IMR-90 (cell line): ENCODE measurements around the gene SOS1. TPM values are rescaled to one million over a fixed set of nuclear protein-coding genes. Genes with fewer than 3 reads are reported as not detected.

Source experiments
- ATAC-seq: fragments of 200-7000 bp; cut with Tn5 transposase; 2 replicates; pipeline ENCODE4 v1.9.1; 2020; ENCODE audit warnings: low read depth, mild to moderate bottlenecking, moderate library complexity
- BruUV-seq: library from RNA; stranded (reverse); fragments of 400-500 nt; replicated peaks from 2 replicates; lab custom pipeline; 2021; lab: Mats Ljungman, UMichigan
- CTCF ChIA-PET: fragments of 300-600 bp; formaldehyde crosslinking; extraction: SDS; loops from one replicate; lab custom pipeline; 2021; ENCODE audit warnings: antibody characterized with exemption; lab: Yijun Ruan, JAX
- POLR2A ChIA-PET: fragments of 300-600 bp; sonication (Branson Sonifier 250); formaldehyde crosslinking; loops from one replicate; lab custom pipeline; 2022; ENCODE audit warnings: antibody characterized with exemption; ENCODE audit not compliant: unreplicated experiment; lab: Charles Lee
- DNase-seq: peaks from one replicate; pipeline ENCODE4 v3.0.0; 2013
- H2AFZ ChIP-seq: replicated peaks from 2 replicates; pipeline ENCODE3; 2013; ENCODE audit warnings: low read length, mild to moderate bottlenecking; ENCODE audit not compliant: poor library complexity
- H2AK5ac ChIP-seq: 2 replicates; pipeline ENCODE4 v1.6.1; 2013; ENCODE audit warnings: low read depth, low read length, inconsistent platforms
- H2AK9ac ChIP-seq: replicated peaks from 2 replicates; pipeline ENCODE3; 2013; ENCODE audit warnings: mild to moderate bottlenecking, low read depth, low read length, moderate library complexity; ENCODE audit not compliant: poor library complexity
- H2BK120ac ChIP-seq: 2 replicates; pipeline ENCODE4 v1.6.1; 2013; ENCODE audit warnings: low read depth, low read length, inconsistent platforms
- H2BK15ac ChIP-seq: 3 replicates; pipeline ENCODE4 v1.6.1; 2013; ENCODE audit warnings: low read depth, low read length, inconsistent platforms
- H2BK20ac ChIP-seq: 2 replicates; pipeline ENCODE4 v1.6.1; 2013; ENCODE audit warnings: low read depth, mild to moderate bottlenecking, inconsistent platforms, low read length, moderate library complexity
- H2BK5ac ChIP-seq: 2 replicates; pipeline ENCODE4 v1.6.1; 2013; ENCODE audit warnings: mild to moderate bottlenecking, low read depth, low read length, inconsistent platforms; ENCODE audit not compliant: poor library complexity, severe bottlenecking
- H3K14ac ChIP-seq: replicated peaks from 2 replicates; pipeline ENCODE4 v1.6.1; 2013; ENCODE audit warnings: low read depth, low read length, inconsistent platforms
- H3K18ac ChIP-seq: 2 replicates; pipeline ENCODE4 v1.6.1; 2013; ENCODE audit warnings: low read depth, low read length, control low read depth
- H3K23ac ChIP-seq: 2 replicates; pipeline ENCODE4 v1.6.1; 2013; ENCODE audit warnings: low read depth, low read length, inconsistent platforms
- H3K27ac ChIP-seq: 2 replicates; pipeline ENCODE4 v1.5.1; 2013; ENCODE audit warnings: mild to moderate bottlenecking, control low read depth, low read length; ENCODE audit not compliant: insufficient read depth
- H3K27me3 ChIP-seq: 2 replicates; pipeline ENCODE4 v1.6.1; 2013; ENCODE audit warnings: low read length; ENCODE audit not compliant: control insufficient read depth, insufficient read depth
- H3K36me3 ChIP-seq: 2 replicates; pipeline ENCODE4 v1.6.1; 2013; ENCODE audit warnings: low read length, mixed read lengths; ENCODE audit not compliant: control insufficient read depth, insufficient read depth
- H3K4ac ChIP-seq: 2 replicates; pipeline ENCODE4 v1.6.1; 2013; ENCODE audit warnings: low read depth, low read length, inconsistent platforms
- H3K4me1 ChIP-seq: 2 replicates; pipeline ENCODE4 v1.6.1; 2013; ENCODE audit warnings: low read length, mixed read lengths; ENCODE audit not compliant: control insufficient read depth, insufficient read depth
- H3K4me2 ChIP-seq: 2 replicates; pipeline ENCODE4 v1.6.1; 2013; ENCODE audit warnings: low read depth, mild to moderate bottlenecking, control low read depth, low read length, moderate library complexity
- H3K4me3 ChIP-seq: 2 replicates; pipeline ENCODE4 v1.5.1; 2013; ENCODE audit warnings: low read depth, mild to moderate bottlenecking, control low read depth, low read length, moderate library complexity; ENCODE audit not compliant: insufficient read depth
- H3K56ac ChIP-seq: 2 replicates; pipeline ENCODE4 v1.6.1; 2013; ENCODE audit warnings: low read length, inconsistent platforms; ENCODE audit not compliant: insufficient read depth; ENCODE audit errors: extremely low read depth
- H3K79me1 ChIP-seq, 2 experiments: 2 replicates each; pipeline ENCODE4 v1.6.1; 2013; ENCODE audit warnings: low read length in 2 of 2, inconsistent platforms in 1 of 2, low read depth in 1 of 2
- H3K9ac ChIP-seq: 2 replicates; pipeline ENCODE4 v1.6.1; 2013; ENCODE audit warnings: low read depth, low read length, control low read depth
- H3K9me1 ChIP-seq: 2 replicates; pipeline ENCODE4 v1.6.1; 2013; ENCODE audit warnings: low read length, inconsistent platforms; ENCODE audit not compliant: insufficient read depth
- H3K9me3 ChIP-seq: 2 replicates; pipeline ENCODE4 v1.6.1; 2013; ENCODE audit warnings: low read length; ENCODE audit not compliant: control insufficient read depth, insufficient read depth
- H4K20me1 ChIP-seq: 2 replicates; pipeline ENCODE4 v1.6.1; 2013; ENCODE audit warnings: low read length, inconsistent platforms; ENCODE audit not compliant: insufficient read depth
- H4K5ac ChIP-seq: 2 replicates; pipeline ENCODE4 v1.6.1; 2013; ENCODE audit warnings: mild to moderate bottlenecking, low read depth, low read length, control low read depth
- H4K8ac ChIP-seq, 2 experiments: 2 replicates each; pipeline ENCODE4 v1.6.1; 2013; ENCODE audit warnings: low read depth in 2 of 2, low read length in 2 of 2, control low read depth in 1 of 2, inconsistent platforms in 1 of 2
- H4K91ac ChIP-seq: 2 replicates; pipeline ENCODE4 v1.6.1; 2013; ENCODE audit warnings: low read depth, low read length, inconsistent platforms; ENCODE audit not compliant: insufficient read depth
- BHLHE40 ChIP-seq: fragments of 150-350 bp; IDR thresholded peaks from 2 replicates; pipeline ENCODE4 v1.6.1; 2016; ENCODE audit warnings: mild to moderate bottlenecking, low read depth, low read length
- CEBPB ChIP-seq: IDR thresholded peaks from 2 replicates; pipeline ENCODE4 v1.6.1; 2012; ENCODE audit warnings: low read depth, low read length, improper control_type of control experiment
- CHD1 ChIP-seq: IDR thresholded peaks from 2 replicates; pipeline ENCODE4 v1.6.1; 2012; ENCODE audit warnings: low read depth, low read length, improper control_type of control experiment
- FOS ChIP-seq: fragments of 150-350 bp; IDR thresholded peaks from 2 replicates; pipeline ENCODE4 v1.6.1; 2016; ENCODE audit warnings: low read depth, low read length
- MAFK ChIP-seq: IDR thresholded peaks from 2 replicates; pipeline ENCODE4 v1.6.1; 2012; ENCODE audit warnings: low read depth, low read length, improper control_type of control experiment
- MAZ ChIP-seq: IDR thresholded peaks from 2 replicates; pipeline ENCODE4 v1.6.1; 2012; ENCODE audit warnings: low read depth, mild to moderate bottlenecking, low read length, improper control_type of control experiment, moderate library complexity, borderline replicate concordance
- NFE2L2 ChIP-seq: fragments of 150-350 bp; IDR thresholded peaks from 2 replicates; pipeline ENCODE4 v1.6.1; 2016; ENCODE audit warnings: low read depth, mild to moderate bottlenecking, low read length
- RFX5 ChIP-seq: IDR thresholded peaks from 2 replicates; pipeline ENCODE4 v1.8.0; 2012; ENCODE audit warnings: low read depth, mild to moderate bottlenecking, low read length, moderate library complexity
- WGBS, 2 experiments: methylation state at CpG; one replicate each; pipeline versions ENCODE4 v1.1.5 to v1.1.7; 2013; ENCODE audit warnings: missing lambda C conversion rate in 2 of 2; ENCODE audit not compliant: insufficient read length in 1 of 2; ENCODE audit errors: extremely low coverage in 2 of 2; 5-methylcytosine and 5-hydroxymethylcytosine counted together
- dilution Hi-C: fragments of 300-500 bp; cut with HindIII; formaldehyde crosslinking; loops from one replicate; pipeline ENCODE4 v1.14.3; 2018; ENCODE audit warnings: low sequenced_read_pairs; ENCODE audit not compliant: unreplicated experiment
- in situ Hi-C: fragments of 300-500 bp; cut with MboI; formaldehyde crosslinking; loops from 3 replicates; pipeline ENCODE4 v1.14.3; 2019; ENCODE audit warnings: low sequenced_read_pairs, inconsistent platforms, mixed read lengths
- intact Hi-C: fragments of 100-400 bp; cut with micrococcal nuclease; formaldehyde crosslinking; loops from 2 replicates; pipeline ENCODE4 v1.10.0; 2022
- polyA plus RNA-seq, 3 experiments: library from polyadenylated mRNA; depleted of rRNA; stranded (reverse); fragments of >200 nt; gene quantifications; 2 replicates each; pipeline ENCODE4 v1.2.3, GENCODE V29; 2012; ENCODE audit warnings: low replicate concordance in 1 of 3
- total RNA-seq: library from RNA; depleted of rRNA; stranded (reverse); fragments of >200 nt; gene quantifications from 2 replicates; pipeline ENCODE4 v1.2.3, GENCODE V29; 2012

SOS1 gene
- total and polyA plus RNA-seq, 2 of the 4 experiments (the other 2 are of a cell fraction) = 8.2 to 11.2 TPM

GRCh38 chr2:38997781-38998180 is 123.1 kb downstream of the SOS1 start:
- H4K91ac ChIP-seq = no peak overlapping the region
- H3K14ac ChIP-seq = no peak overlapping the region
- intact Hi-C loops (loop anchor here (10.0 kb wide), 1 partner anchor 123 kb away; the partner anchor contains the start of genes DHX57 and MORN2), in situ Hi-C loops (no loop called here), dilution Hi-C loops (no loop called here)
- BruUV-seq = no TSS peak
- no peak overlapping the region for H2BK20ac ChIP-seq
- H3K36me3 ChIP-seq = peaks cover 22% of the 10 kb centered on the region
- H2AK5ac ChIP-seq = no peak overlapping the region
- POLR2A ChIA-PET = no interaction called here
- H2BK120ac ChIP-seq = no peak overlapping the region
- no peaks in the 10 kb centered on the region for H3K9me3 ChIP-seq
- WGBS, 2 experiments = no CpG with 5 or more reads among the region's 4 CpGs
- TF ChIP-seq FOS = peak; percentile 44; the same call in 1 of the 2 replicates
- TF ChIP-seq NFE2L2 = peak; percentile 84
- TF ChIP-seq CEBPB = peak; percentile 92
- TF ChIP-seq RFX5 = no peak
- peak; percentile 99 for TF ChIP-seq MAFK
- TF ChIP-seq CHD1 = no peak
- no peak for TF ChIP-seq BHLHE40
- TF ChIP-seq MAZ = no peak
- H3K18ac ChIP-seq = no peak overlapping the region
- no peak overlapping the region for H2AK9ac ChIP-seq
- no peak overlapping the region for H4K5ac ChIP-seq
- no peak overlapping the region for H3K56ac ChIP-seq
- H2AFZ ChIP-seq = no peak overlapping the region
- H2BK5ac ChIP-seq = no peak overlapping the region
- no peak overlapping the region for H2BK15ac ChIP-seq
- H3K4me1 ChIP-seq = no peaks in the 10 kb centered on the region
- CTCF ChIA-PET = no interaction called here
- H3K27ac ChIP-seq = no peak overlapping the region
- DNase-seq (peak; percentile 98), ATAC-seq (peak; percentile 96)
- H3K4me3 ChIP-seq = no peak overlapping the region
- peaks cover 0 to 4% of the 10 kb centered on the region in 2 experiments; a peak in 1 of 4 replicates for H3K79me1 ChIP-seq
- H4K20me1 ChIP-seq = no peaks in the 10 kb centered on the region; the same call in 1 of the 2 replicates
- 0 out of 2 replicates have a peak, but pooled peaks cover 2% of the 10 kb centered on the region for H3K9me1 ChIP-seq
- peak overlapping the region; percentile 31; the same call in 1 of the 2 replicates for H3K4me2 ChIP-seq
- no peak overlapping the region for H3K4ac ChIP-seq
- H3K23ac ChIP-seq = no peak overlapping the region
- H3K9ac ChIP-seq = no peak overlapping the region
- no peak overlapping the region for H4K8ac ChIP-seq
- H3K27me3 ChIP-seq = no peaks in the 10 kb centered on the region
